K562 treated with DMSO at 1 percent for 4 hours (cell line): ENCODE measurements around the gene EBPL. TPM values are rescaled to one million over a fixed set of nuclear protein-coding genes. Genes with fewer than 3 reads are reported as not detected.

ENCODE experiments used
- total RNA-seq: library from RNA; unstranded; fragments of 300-600 nt; gene quantifications from 2 replicates; pipeline ENCODE4 v1.2.3, GENCODE V29; 2022; ENCODE audit not compliant: insufficient read depth

Gene EBPL
- total RNA-seq: 30.5 and 31.1 TPM in 2 replicates

DNA sequence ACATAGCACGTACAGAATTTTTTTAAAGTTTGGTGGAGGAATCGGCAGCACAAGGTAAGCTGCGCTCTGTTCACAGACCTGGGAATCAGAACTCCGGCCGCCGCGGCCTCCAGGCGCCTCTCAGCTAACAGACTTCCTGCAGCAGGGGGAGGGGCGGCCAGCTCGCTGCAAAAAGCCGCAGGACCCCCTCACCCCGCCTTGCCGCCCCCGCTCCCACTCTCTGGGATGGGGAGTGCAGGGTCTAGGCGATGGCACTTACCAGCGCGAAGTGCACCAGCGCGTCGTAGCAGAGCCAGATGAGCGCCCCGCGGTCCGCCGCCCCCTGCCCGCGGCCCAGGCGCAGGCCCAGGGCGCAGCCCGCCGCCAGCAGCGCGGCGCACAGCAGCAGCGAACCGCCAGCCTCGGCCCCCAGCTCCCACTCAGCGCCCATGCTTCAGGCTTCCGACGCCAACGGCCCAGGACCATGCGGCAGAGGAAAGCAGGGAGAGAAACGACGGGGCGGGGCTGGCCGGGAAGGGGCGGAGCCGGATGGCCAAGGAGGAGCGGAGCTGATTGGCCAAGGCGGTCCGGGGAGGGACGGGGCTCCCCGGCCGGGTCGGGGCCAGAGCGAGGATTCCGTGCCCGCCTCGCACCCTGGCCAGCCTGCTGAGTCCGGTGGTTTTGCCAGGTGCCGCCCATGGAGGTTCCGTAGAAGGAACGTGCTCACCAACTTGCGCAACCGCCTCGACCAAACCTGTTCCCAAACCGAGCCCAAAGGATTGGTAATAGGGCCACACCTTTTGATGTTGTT is at the start of gene EBPL:
Gene EBPL, minus strand, starts transcription at position 492 of the 790 bp plus-strand sequence. Its CDS starts 62 bp downstream, at position 430.

DNA sequence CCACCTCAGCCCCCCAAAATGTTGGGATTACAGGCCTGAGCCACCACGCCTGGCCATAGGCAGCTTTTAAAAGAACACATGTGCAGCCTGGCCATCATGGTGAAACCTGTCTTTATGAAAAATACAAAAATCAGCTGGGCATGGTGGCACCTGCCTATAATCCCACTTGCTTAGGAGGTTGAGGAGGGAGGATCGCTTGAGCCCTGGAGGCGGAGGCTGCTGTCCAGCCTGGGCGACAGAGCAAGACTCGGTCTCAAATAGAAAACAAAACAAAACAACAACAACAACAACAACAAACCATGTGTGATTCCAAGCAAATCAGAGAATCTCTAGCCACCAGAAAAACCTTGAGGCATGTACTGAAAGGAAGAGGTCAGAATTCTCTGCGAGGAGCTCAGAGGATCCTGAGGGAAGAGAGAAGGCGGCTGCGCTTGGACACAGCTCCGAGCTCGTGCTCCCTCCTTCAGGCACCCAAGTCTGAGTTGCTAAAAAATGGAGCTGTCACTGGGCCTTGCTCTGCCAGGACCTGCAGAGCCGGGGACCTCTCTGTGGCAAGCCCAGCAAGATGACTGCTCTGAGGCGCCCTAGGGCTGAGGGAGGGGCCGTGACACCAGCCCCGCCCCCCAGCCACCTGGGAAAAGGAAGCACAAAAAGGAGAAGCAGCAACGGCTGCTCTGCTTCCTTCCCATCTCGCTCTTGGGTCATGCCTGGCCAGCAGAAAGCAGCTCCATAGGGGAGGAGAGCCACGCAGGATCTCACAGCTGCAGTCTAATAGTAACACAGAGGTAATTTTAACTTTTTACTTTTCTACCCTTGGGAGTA is 63.2 kb downstream of the EBPL start, which contains the start of gene ARL11:
Gene ARL11, plus strand, starts transcription at position 677 of the 822 bp plus-strand sequence. CDS start 1,941 bp downstream, outside the sequence.

Other genes with a start within 250 kb of the EBPL start
- gene CAB39L, start 247.4 kb downstream of the EBPL start, total RNA-seq: 1.4 TPM in 1 of 2 replicates, not detected in the other
- gene SETDB2, start 247.2 kb downstream of the EBPL start, total RNA-seq: 2.5 and 4.3 TPM in 2 replicates
- gene PHF11, start 195.5 kb downstream of the EBPL start, total RNA-seq: 1.3 and 4.2 TPM in 2 replicates
- 6.4 and 6.6 TPM in 2 replicates for gene RCBTB1, start 105.9 kb downstream of the EBPL start, total RNA-seq
- 0.64 TPM in 1 of 2 replicates, not detected in the other for gene ARL11, start 63.0 kb downstream of the EBPL start, total RNA-seq
- gene KPNA3, start 101.2 kb upstream of the EBPL start, total RNA-seq: 7.9 and 11.2 TPM in 2 replicates
- gene SPRYD7, start 244.9 kb upstream of the EBPL start, total RNA-seq: 2.8 and 3.3 TPM in 2 replicates